ENCODE measurements around the gene CORO7.

- TF ChIP-seq CTCF (IDR thresholded peaks at IDR 0.05) = no peak
- TF ChIP-seq, protein P1, sequence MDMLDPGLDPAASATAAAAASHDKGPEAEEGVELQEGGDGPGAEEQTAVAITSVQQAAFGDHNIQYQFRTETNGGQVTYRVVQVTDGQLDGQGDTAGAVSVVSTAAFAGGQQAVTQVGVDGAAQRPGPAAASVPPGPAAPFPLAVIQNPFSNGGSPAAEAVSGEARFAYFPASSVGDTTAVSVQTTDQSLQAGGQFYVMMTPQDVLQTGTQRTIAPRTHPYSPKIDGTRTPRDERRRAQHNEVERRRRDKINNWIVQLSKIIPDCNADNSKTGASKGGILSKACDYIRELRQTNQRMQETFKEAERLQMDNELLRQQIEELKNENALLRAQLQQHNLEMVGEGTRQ (IDR thresholded peaks at IDR 0.05) = no peak
- TF ChIP-seq RARB (CRISPR knock-in tag; IDR thresholded peaks at IDR 0.05) = no peak
- peak; percentile 88 for TF ChIP-seq POLR2A (IDR thresholded peaks at IDR 0.05; ENCODE audit: low read length)
Measured at GRCh38 chr16:4425378-4426020, 9.1 kb upstream of the CORO7 start, which contains the start of gene DNAJA3.

Measured in A549 (cell line).